ENCODE results near the gene CDCA3.
A peak's percentile ranks its signal among the peaks of the same experiment; 100 is the strongest.

Gene CDCA3

GRCh38 chr12:6853626-6854025 is 2.5 kb upstream of the CDCA3 start:
- H3K36me3 ChIP-seq: peaks cover 49% of the 10 kb centered on the region
- no peaks in the 10 kb centered on the region for H3K9me3 ChIP-seq
- peak overlapping the region; percentile 70; the same call in 1 of the 2 replicates for H3K4me3 ChIP-seq (ENCODE audit: low read depth, low read length)
- no peak for TF ChIP-seq CTCF (IDR thresholded peaks at IDR 0.05; ENCODE audit: low read depth, low read length)
- H3K27me3 ChIP-seq: no peaks in the 10 kb centered on the region
- no peak for DNase-seq
- no peaks in the 10 kb centered on the region; the same call in 1 of the 2 replicates for H3K4me1 ChIP-seq

GRCh38 chr12:6852651-6853354 is 1.7 kb upstream of the CDCA3 start:
- Histone ChIP-seq H3K9me3 (no peaks in the 10 kb centered on the region), H3K36me3 (peaks cover 49% of the 10 kb centered on the region), H3K4me1 (no peaks in the 10 kb centered on the region; the same call in 1 of the 2 replicates), H3K27me3 (no peaks in the 10 kb centered on the region), H3K4me3 (ENCODE audit: low read depth, low read length) (peak overlapping the region; percentile 70)
- peak; percentile 44 for DNase-seq
- TF ChIP-seq CTCF (IDR thresholded peaks at IDR 0.05; ENCODE audit: low read depth, low read length): no peak

GRCh38 chr12:6851921-6852650 is 1.0 kb upstream of the CDCA3 start, which contains the start of gene USP5:
TSS of gene USP5 (plus strand) at chr12:6852150. CDS start at chr12:6852180, 30 bp downstream.
- Histone ChIP-seq H3K4me1 (no peaks in the 10 kb centered on the region; the same call in 1 of the 2 replicates), H3K4me3 (ENCODE audit: low read depth, low read length) (peak within 1 kb of the TSS; percentile 70), H3K36me3 (peaks cover 46% of the 10 kb centered on the region), H3K9me3 (no peaks in the 10 kb centered on the region), H3K27me3 (no peaks in the 10 kb centered on the region)
- DNase-seq: peak; percentile 99
- TF ChIP-seq CTCF (IDR thresholded peaks at IDR 0.05; ENCODE audit: low read depth, low read length): no peak

GRCh38 chr12:6850796-6851152 is 312 bp downstream of the CDCA3 start:
- TF ChIP-seq CTCF (IDR thresholded peaks at IDR 0.05; ENCODE audit: low read depth, low read length): no peak
- H3K36me3 ChIP-seq: peaks cover 47% of the 10 kb centered on the region
- H3K9me3 ChIP-seq: no peaks in the 10 kb centered on the region
- peak overlapping the region; percentile 70 for H3K4me3 ChIP-seq (ENCODE audit: low read depth, low read length)
- H3K4me1 ChIP-seq: no peaks in the 10 kb centered on the region; the same call in 1 of the 2 replicates
- no peak for DNase-seq
- no peaks in the 10 kb centered on the region for H3K27me3 ChIP-seq

GRCh38 chr12:6849976-6850560 is 1.0 kb downstream of the CDCA3 start:
- DNase-seq: no peak
- Histone ChIP-seq H3K4me1 (no peaks in the 10 kb centered on the region; the same call in 1 of the 2 replicates), H3K9me3 (no peaks in the 10 kb centered on the region), H3K4me3 (ENCODE audit: low read depth, low read length) (peak overlapping the region; percentile 70), H3K36me3 (peaks cover 50% of the 10 kb centered on the region), H3K27me3 (no peaks in the 10 kb centered on the region)
- TF ChIP-seq CTCF (IDR thresholded peaks at IDR 0.05; ENCODE audit: low read depth, low read length): no peak

Measured in BE2C (cell line).